ENCODE results near the gene CCDC6.

CCDC6 gene

GRCh38 chr10:59917922-59918321 is 11.6 kb upstream of the CCDC6 start:
- H3K4me3 ChIP-seq (ENCODE audit: insufficient read depth, low read length, poor library complexity, severe bottlenecking) = no peak overlapping the region

GRCh38 chr10:59913547-59914237 is 7.3 kb upstream of the CCDC6 start:
- TF ChIP-seq CTCF (IDR thresholded peaks at IDR 0.05; ENCODE audit: insufficient read depth, low read length, poor library complexity, severe bottlenecking) (no peak), EZH2phosphoT487 (conservative IDR thresholded peaks at IDR 0.05; ENCODE audit: low read length) (no peak)
- Histone ChIP-seq H3K27ac (ENCODE audit: low read depth, low read length) (no peak overlapping the region), H3K4me2 (ENCODE audit: low read depth, low read length, poor library complexity, severe bottlenecking) (no peak overlapping the region), H3K79me2 (ENCODE audit: insufficient read depth, low read length) (no peaks in the 10 kb centered on the region), H3K9me3 (ENCODE audit: insufficient read depth, low read length) (peaks cover 8% of the 10 kb centered on the region; the same call in 1 of the 2 replicates), H2AFZ (ENCODE audit: low read depth, low read length, severe bottlenecking) (no peak overlapping the region), H3K9me2 (replicated peaks; ENCODE audit: insufficient read depth, low read length) (no peaks in the 10 kb centered on the region), H3K27me3 (ENCODE audit: low read length) (no peaks in the 10 kb centered on the region), H3K9ac (ENCODE audit: low read length) (no peak overlapping the region), H3K4me3 (ENCODE audit: insufficient read depth, low read length, poor library complexity, severe bottlenecking) (no peak overlapping the region), H3F3A (ENCODE audit: insufficient read depth) (no peaks in the 10 kb centered on the region), H3K36me3 (ENCODE audit: low read length) (no peaks in the 10 kb centered on the region), H4K20me1 (ENCODE audit: low read depth, low read length) (no peaks in the 10 kb centered on the region)

More at GRCh38 chr10:59917922-59918321, 11.6 kb upstream of the CCDC6 start:
- Histone ChIP-seq H3K27me3 (ENCODE audit: low read length) (no peaks in the 10 kb centered on the region), H4K20me1 (ENCODE audit: low read depth, low read length) (no peaks in the 10 kb centered on the region), H3K27ac (ENCODE audit: low read depth, low read length) (no peak overlapping the region), H3K9me2 (replicated peaks; ENCODE audit: insufficient read depth, low read length) (no peaks in the 10 kb centered on the region), H3K36me3 (ENCODE audit: low read length) (no peaks in the 10 kb centered on the region), H3K4me2 (ENCODE audit: low read depth, low read length, poor library complexity, severe bottlenecking) (no peak overlapping the region), H2AFZ (ENCODE audit: low read depth, low read length, severe bottlenecking) (no peak overlapping the region), H3F3A (ENCODE audit: insufficient read depth) (no peaks in the 10 kb centered on the region), H3K9me3 (ENCODE audit: insufficient read depth, low read length) (peaks cover 15% of the 10 kb centered on the region; the same call in 1 of the 2 replicates), H3K79me2 (ENCODE audit: insufficient read depth, low read length) (no peaks in the 10 kb centered on the region), H3K9ac (ENCODE audit: low read length) (no peak overlapping the region)
- no peak for TF ChIP-seq EZH2phosphoT487 (conservative IDR thresholded peaks at IDR 0.05; ENCODE audit: low read length)
- TF ChIP-seq CTCF (IDR thresholded peaks at IDR 0.05; ENCODE audit: insufficient read depth, low read length, poor library complexity, severe bottlenecking) = no peak

GRCh38 chr10:59910867-59911266 is 4.5 kb upstream of the CCDC6 start:
- Histone ChIP-seq H3K9me3 (ENCODE audit: insufficient read depth, low read length) (peaks cover 8% of the 10 kb centered on the region; the same call in 1 of the 2 replicates), H3K4me3 (ENCODE audit: insufficient read depth, low read length, poor library complexity, severe bottlenecking) (no peak overlapping the region), H3K79me2 (ENCODE audit: insufficient read depth, low read length) (peaks cover 4% of the 10 kb centered on the region), H3K4me2 (ENCODE audit: low read depth, low read length, poor library complexity, severe bottlenecking) (no peak overlapping the region), H4K20me1 (ENCODE audit: low read depth, low read length) (no peaks in the 10 kb centered on the region), H3K36me3 (ENCODE audit: low read length) (no peaks in the 10 kb centered on the region), H3K27me3 (ENCODE audit: low read length) (no peaks in the 10 kb centered on the region), H3F3A (ENCODE audit: insufficient read depth) (peaks cover 13% of the 10 kb centered on the region), H3K9me2 (replicated peaks; ENCODE audit: insufficient read depth, low read length) (no peaks in the 10 kb centered on the region), H2AFZ (ENCODE audit: low read depth, low read length, severe bottlenecking) (no peak overlapping the region), H3K9ac (ENCODE audit: low read length) (no peak overlapping the region), H3K27ac (ENCODE audit: low read depth, low read length) (no peak overlapping the region)
- no peak for TF ChIP-seq EZH2phosphoT487 (conservative IDR thresholded peaks at IDR 0.05; ENCODE audit: low read length)
- no peak for TF ChIP-seq CTCF (IDR thresholded peaks at IDR 0.05; ENCODE audit: insufficient read depth, low read length, poor library complexity, severe bottlenecking)
